Pulmonary artery endothelial cell (primary cell): ENCODE measurements around the gene EREG. TPM values are rescaled to one million over a fixed set of nuclear protein-coding genes. Genes with fewer than 3 reads are reported as not detected.
A peak's percentile ranks its signal among the peaks of the same experiment; 100 is the strongest.
"Not testable (repeated sequence)": the region's sequence is repeated elsewhere in the genome, so short reads cannot be mapped to it uniquely, and the experiment has no call there.

Experiments used
- DNase-seq: peaks from one replicate; pipeline ENCODE4 v3.0.0-alpha.2; 2011; ENCODE audit warnings: low read depth, low spot score
- total RNA-seq: library from RNA; depleted of rRNA; stranded (reverse); fragments of >200 nt; gene quantifications from 2 replicates; pipeline ENCODE4 v1.2.3, GENCODE V29; 2014

EREG gene
- total RNA-seq, 1 donor from 2014 or later = not detected

GRCh38 chr4:74387790-74388189 is 22.8 kb downstream of the EREG start:
- no peak for DNase-seq

- no peak for DNase-seq
Measured at GRCh38 chr4:74389494-74389893, 24.5 kb downstream of the EREG start.

- DNase-seq = no peak
Measured at GRCh38 chr4:74390677-74391076, 25.7 kb downstream of the EREG start.

- DNase-seq = no peak
Measured at GRCh38 chr4:74391346-74391745, 26.4 kb downstream of the EREG start.

- peak; percentile 52 for DNase-seq
Measured at GRCh38 chr4:74391890-74392475, 27.0 kb downstream of the EREG start.

- no peak for DNase-seq
Measured at GRCh38 chr4:74394476-74395136, 29.7 kb downstream of the EREG start.

GRCh38 chr4:74395633-74396032 is 30.7 kb downstream of the EREG start:
- DNase-seq = no peak

- DNase-seq = no peak
Measured at GRCh38 chr4:74397748-74398426, 32.9 kb downstream of the EREG start.

GRCh38 chr4:74398894-74399589 is 34.1 kb downstream of the EREG start:
- DNase-seq = not testable (repeated sequence)

GRCh38 chr4:74400395-74400794 is 35.5 kb downstream of the EREG start:
- no peak for DNase-seq

GRCh38 chr4:74402692-74403456 is 37.9 kb downstream of the EREG start:
- no peak for DNase-seq

- no peak for DNase-seq
Measured at GRCh38 chr4:74407891-74408290, 42.9 kb downstream of the EREG start.

- no peak for DNase-seq
Measured at GRCh38 chr4:74408639-74409038, 43.7 kb downstream of the EREG start.

GRCh38 chr4:74410272-74410671 is 45.3 kb downstream of the EREG start:
- no peak for DNase-seq

- DNase-seq = no peak
Measured at GRCh38 chr4:74412225-74412624, 47.3 kb downstream of the EREG start.

- DNase-seq = no peak
Measured at GRCh38 chr4:74413265-74413664, 48.3 kb downstream of the EREG start.

- DNase-seq = no peak
Measured at GRCh38 chr4:74414149-74414809, 49.3 kb downstream of the EREG start.

GRCh38 chr4:74415602-74416300 is 50.8 kb downstream of the EREG start:
- no peak for DNase-seq

GRCh38 chr4:74418063-74418670 is 53.2 kb downstream of the EREG start:
- DNase-seq = peak; percentile 81

- no peak for DNase-seq
Measured at GRCh38 chr4:74420863-74421262, 55.9 kb downstream of the EREG start.
